Testis (tissue), 2 donors: ENCODE data around the gene MAGI2.

ENCODE experiments used
- POLR2A ChIP-seq: fragments of 450-650 bp; IDR thresholded peaks from one replicate; pipeline ENCODE4 v1.6.1; 2017; ENCODE audit warnings: antibody characterized with exemption, mild to moderate bottlenecking, moderate library complexity
- TF ChIP-seq, protein P1 (sequence below), 3 experiments: fragments of 450-650 bp in 2 of 3; fragments of 200-600 bp in 1 of 3; sonication (generic) in 1 of 3; IDR thresholded peaks; one replicate each; pipeline ENCODE4 v1.5.1; 2016 to 2019; ENCODE audit warnings: antibody characterized with exemption in 3 of 3, mild to moderate bottlenecking in 2 of 3, moderate library complexity in 1 of 3

GRCh38 chr7:77995717-77996116 lies 1457.8 kb downstream of the MAGI2 start:
- TF ChIP-seq, protein P1, sequence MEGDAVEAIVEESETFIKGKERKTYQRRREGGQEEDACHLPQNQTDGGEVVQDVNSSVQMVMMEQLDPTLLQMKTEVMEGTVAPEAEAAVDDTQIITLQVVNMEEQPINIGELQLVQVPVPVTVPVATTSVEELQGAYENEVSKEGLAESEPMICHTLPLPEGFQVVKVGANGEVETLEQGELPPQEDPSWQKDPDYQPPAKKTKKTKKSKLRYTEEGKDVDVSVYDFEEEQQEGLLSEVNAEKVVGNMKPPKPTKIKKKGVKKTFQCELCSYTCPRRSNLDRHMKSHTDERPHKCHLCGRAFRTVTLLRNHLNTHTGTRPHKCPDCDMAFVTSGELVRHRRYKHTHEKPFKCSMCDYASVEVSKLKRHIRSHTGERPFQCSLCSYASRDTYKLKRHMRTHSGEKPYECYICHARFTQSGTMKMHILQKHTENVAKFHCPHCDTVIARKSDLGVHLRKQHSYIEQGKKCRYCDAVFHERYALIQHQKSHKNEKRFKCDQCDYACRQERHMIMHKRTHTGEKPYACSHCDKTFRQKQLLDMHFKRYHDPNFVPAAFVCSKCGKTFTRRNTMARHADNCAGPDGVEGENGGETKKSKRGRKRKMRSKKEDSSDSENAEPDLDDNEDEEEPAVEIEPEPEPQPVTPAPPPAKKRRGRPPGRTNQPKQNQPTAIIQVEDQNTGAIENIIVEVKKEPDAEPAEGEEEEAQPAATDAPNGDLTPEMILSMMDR (IDR thresholded peaks at IDR 0.05), result no peak
- TF ChIP-seq POLR2A, result no peak
